HAP-1 (cell line): ENCODE measurements around the gene RCC1.
"Not testable (repeated sequence)": the region's sequence is repeated elsewhere in the genome, so short reads cannot be mapped to it uniquely, and the experiment has no call there.

Experiments used
- DNase-seq, 2 experiments: peaks; one replicate each; pipeline ENCODE4 v3.0.0-alpha.2; 2016 to 2020; ENCODE audit warnings: low spot score in 2 of 2
- H3K27me3 ChIP-seq: fragments of 250-450 bp; sonication (Bioruptor Pico); 2 replicates; pipeline ENCODE4 v1.5.1; 2020; ENCODE audit warnings: low read depth, mild to moderate bottlenecking, moderate library complexity
- H3K36me3 ChIP-seq: fragments of 250-450 bp; sonication (Bioruptor Pico); replicated peaks from 2 replicates; pipeline ENCODE4 v1.5.1; 2020; ENCODE audit warnings: mild to moderate bottlenecking
- H3K4me1 ChIP-seq: fragments of 250-450 bp; sonication (Bioruptor Pico); 2 replicates; pipeline ENCODE4 v1.5.1; 2020; ENCODE audit warnings: mild to moderate bottlenecking
- H3K4me3 ChIP-seq: fragments of 250-450 bp; sonication (Bioruptor Pico); 2 replicates; pipeline ENCODE4 v1.5.1; 2020; ENCODE audit warnings: mild to moderate bottlenecking, moderate library complexity
- H3K9me3 ChIP-seq: fragments of 250-450 bp; sonication (Bioruptor Pico); 2 replicates; pipeline ENCODE4 v1.5.1; 2020; ENCODE audit warnings: mild to moderate bottlenecking, moderate library complexity
- in situ Hi-C: fragments of 300-500 bp; cut with MboI; formaldehyde crosslinking; loops from 3 replicates; pipeline ENCODE4 v1.14.3; 2020; ENCODE audit warnings: low sequenced_read_pairs, inconsistent platforms, mixed read lengths

Gene RCC1

GRCh38 chr1:28518000-28518744 is 12.3 kb downstream of the RCC1 start:
- in situ Hi-C loops = loop anchor here (10.0 kb wide), 1 partner anchor 263 kb away; the partner anchor contains the start of gene SESN2
- peaks cover 21% of the 10 kb centered on the region for H3K4me1 ChIP-seq
- peak overlapping the region; percentile 58 for H3K4me3 ChIP-seq
- no peaks in the 10 kb centered on the region for H3K9me3 ChIP-seq
- DNase-seq = peak; percentile 82 to 95
- no peaks in the 10 kb centered on the region for H3K27me3 ChIP-seq
- peaks cover 32% of the 10 kb centered on the region for H3K36me3 ChIP-seq

- peak; percentile 18 to 43 for DNase-seq
- peaks cover 32% of the 10 kb centered on the region for H3K36me3 ChIP-seq
- in situ Hi-C loops = loop anchor here (10.0 kb wide), 1 partner anchor 264 kb away; the partner anchor contains the start of gene SESN2
- no peaks in the 10 kb centered on the region for H3K27me3 ChIP-seq
- H3K9me3 ChIP-seq = no peaks in the 10 kb centered on the region
- peak overlapping the region; percentile 58 for H3K4me3 ChIP-seq
- H3K4me1 ChIP-seq = peaks cover 21% of the 10 kb centered on the region
These were observed 13.0 kb downstream of the RCC1 start for GRCh38 chr1:28518745-28519341.

DNA sequence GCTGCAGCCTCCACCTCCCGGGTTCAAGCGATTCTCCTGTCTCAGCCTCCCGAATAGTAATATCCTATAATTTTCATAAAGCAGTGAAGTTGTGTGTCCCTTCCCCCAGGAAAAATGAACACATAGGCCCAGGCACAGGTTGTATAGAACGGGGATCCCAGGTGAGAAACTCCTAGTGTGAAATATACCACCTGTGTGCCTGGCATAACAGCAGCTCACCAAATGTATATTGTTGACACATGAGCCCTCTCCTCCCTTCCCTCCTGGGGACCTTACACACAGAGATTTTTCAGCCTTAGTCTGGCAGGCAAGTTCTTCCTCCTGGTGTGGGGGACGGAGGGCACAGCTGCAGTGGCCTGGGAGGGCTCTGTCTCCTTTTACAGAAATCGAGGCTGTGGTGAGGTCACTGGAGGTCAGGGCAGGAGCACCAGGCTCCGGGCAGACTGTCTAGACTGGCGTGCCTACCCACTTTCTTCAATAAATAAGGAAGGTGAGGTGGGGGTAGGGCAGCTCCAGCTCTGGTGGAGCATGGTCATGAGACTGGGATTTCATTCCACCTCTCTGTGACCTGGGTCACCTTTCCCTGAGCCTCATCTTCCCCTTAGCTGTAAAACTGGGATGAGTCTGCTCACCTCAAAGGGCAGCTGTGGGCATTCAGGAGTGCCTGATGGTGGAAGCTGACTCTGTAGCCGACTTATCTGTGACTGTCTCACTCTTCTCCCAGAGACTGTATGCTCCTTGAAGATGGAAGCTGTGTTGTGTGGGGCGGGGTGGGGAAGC is 14.3 kb downstream of the RCC1 start:
- H3K4me1 ChIP-seq = peaks cover 21% of the 10 kb centered on the region
- no peaks in the 10 kb centered on the region for H3K9me3 ChIP-seq
- in situ Hi-C loops = loop anchor here (10.0 kb wide), 1 partner anchor 265 kb away; the partner anchor contains the start of gene SESN2
- peaks cover 42% of the 10 kb centered on the region for H3K36me3 ChIP-seq
- DNase-seq = no peak
- no peaks in the 10 kb centered on the region for H3K27me3 ChIP-seq
- H3K4me3 ChIP-seq = peak overlapping the region; percentile 58; the same call in 1 of the 2 replicates

- in situ Hi-C loops, DNase-seq, H3K4me3 ChIP-seq, H3K9me3 ChIP-seq, H3K27me3 ChIP-seq: not testable (repeated sequence)
- Histone ChIP-seq H3K4me1 (peaks cover 21% of the 10 kb centered on the region), H3K36me3 (peaks cover 46% of the 10 kb centered on the region)
These were observed 15.0 kb downstream of the RCC1 start for GRCh38 chr1:28520796-28521195.

DNA sequence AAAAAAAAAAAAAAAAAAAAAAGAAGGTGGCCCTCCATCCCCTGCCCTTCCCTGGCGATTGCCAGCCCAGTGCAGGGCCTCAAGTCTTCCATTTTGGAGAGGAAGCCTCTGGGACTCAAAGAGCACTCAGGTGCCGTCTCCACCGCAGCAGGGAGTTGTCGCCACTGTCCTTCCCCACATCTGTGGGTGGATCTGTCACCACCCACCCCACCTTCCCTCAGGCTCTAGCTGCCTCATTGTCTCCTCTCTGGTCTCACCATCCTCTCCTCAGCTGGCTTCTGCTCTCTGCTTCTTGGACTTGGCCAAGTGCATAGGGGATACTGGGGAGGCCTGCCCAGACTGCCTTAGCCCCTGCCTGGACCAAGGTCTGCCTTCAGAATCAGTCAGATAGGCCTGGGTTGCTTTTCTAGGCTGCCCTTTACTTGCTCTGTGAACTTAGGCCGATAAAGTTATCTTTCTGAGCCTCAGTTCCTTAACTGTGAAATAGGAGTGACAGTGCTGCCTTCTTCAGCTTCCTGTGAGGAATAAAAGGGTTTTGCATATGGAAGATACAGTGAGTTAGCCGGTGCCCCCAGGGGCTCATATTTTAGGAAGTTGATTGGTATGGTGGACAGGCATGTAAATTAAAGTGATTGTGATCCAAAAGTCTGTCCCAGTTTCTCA is 15.8 kb downstream of the RCC1 start:
- H3K4me1 ChIP-seq = peaks cover 21% of the 10 kb centered on the region
- in situ Hi-C loops = no loop called here
- DNase-seq = no peak

DNA sequence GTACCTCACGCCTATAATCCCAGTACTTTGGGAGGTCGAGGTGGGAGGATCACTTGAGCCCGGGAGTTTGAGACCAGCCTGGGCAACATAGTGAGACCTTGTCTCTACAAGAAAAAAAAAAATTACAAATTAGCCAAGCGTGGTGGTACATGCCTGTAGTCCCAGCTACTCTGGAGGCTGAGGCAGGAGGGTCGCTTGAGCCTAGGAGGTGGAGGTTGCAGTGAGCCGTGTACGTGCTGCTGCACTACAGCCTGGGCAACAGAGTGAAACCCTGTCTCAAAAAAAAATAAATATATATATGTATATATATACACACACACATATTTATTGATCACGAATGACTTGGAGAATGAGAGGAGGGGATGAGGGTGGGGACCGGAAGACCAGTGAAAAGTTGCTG is 16.7 kb downstream of the RCC1 start:
- peaks cover 55% of the 10 kb centered on the region for H3K36me3 ChIP-seq
- in situ Hi-C loops, H3K27me3 ChIP-seq, H3K9me3 ChIP-seq, DNase-seq, H3K4me3 ChIP-seq: not testable (repeated sequence)
- peaks cover 20% of the 10 kb centered on the region for H3K4me1 ChIP-seq

More for the DNA sequence above, 15.8 kb downstream of the RCC1 start:
- H3K36me3 ChIP-seq = peaks cover 52% of the 10 kb centered on the region
- no peak overlapping the region for H3K4me3 ChIP-seq
- H3K27me3 ChIP-seq = no peaks in the 10 kb centered on the region
- no peaks in the 10 kb centered on the region for H3K9me3 ChIP-seq

DNA sequence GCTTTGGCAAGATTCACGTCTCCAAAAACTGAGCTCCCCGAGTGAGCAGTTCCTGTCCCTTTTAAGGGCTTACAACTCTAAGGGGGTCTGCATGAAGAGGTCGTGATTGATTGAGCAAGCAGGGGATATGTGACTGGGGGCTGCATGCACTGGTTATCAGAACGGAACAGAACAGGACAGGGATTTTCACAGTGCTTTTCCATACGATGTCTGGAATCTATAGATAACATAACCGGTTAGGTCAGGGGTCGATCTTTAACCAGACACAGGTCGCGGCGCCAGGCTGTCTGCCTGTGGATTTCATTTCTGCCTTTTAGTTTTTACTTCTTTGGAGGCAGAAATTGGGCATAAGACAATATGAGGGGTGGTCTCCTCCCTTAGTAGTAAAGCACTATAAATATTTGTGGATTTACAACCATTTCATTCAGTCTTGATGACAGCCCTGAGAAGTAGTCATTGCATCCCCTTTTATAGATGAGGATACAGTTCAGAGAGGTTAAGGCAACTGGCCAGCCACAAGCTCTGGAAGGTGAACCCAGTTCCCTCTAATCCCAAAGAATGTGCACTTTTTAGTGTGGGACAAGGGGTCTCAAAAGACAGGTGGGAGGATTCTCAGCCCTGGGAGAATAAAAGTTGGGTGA is 19.3 kb downstream of the RCC1 start:
- H3K27me3 ChIP-seq, H3K4me3 ChIP-seq, DNase-seq, H3K9me3 ChIP-seq, H3K4me1 ChIP-seq, in situ Hi-C loops: not testable (repeated sequence)
- H3K36me3 ChIP-seq = peaks cover 60% of the 10 kb centered on the region

GRCh38 chr1:28526886-28527285 is 21.0 kb downstream of the RCC1 start:
- DNase-seq = no peak
- Histone ChIP-seq H3K27me3 (no peaks in the 10 kb centered on the region), H3K4me3 (no peak overlapping the region), H3K9me3 (no peaks in the 10 kb centered on the region), H3K4me1 (no peaks in the 10 kb centered on the region), H3K36me3 (peaks cover 62% of the 10 kb centered on the region)
- in situ Hi-C loops = no loop called here

DNA sequence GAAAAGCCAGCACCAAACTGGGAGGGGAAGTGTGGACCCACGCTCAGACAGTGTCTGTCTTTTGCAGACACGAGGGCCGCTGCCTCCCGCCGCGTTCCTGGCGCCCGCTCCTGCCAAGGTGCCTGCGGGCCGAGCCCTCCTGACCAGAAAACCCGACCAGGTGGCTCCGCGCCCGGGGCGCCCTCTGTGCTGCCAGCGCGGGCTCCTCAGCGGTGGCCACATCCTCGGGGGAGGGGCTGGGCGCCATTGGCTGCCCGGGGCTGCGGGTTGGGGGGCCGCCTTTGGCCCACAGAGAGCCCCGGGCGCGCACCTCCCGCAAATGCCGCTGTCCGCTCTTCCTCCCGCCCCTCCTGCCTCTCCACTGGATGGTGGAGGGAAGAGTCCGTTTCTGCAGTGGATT is 24.6 kb downstream of the RCC1 start:
- in situ Hi-C loops = no loop called here
- Histone ChIP-seq H3K4me1 (no peaks in the 10 kb centered on the region), H3K9me3 (no peaks in the 10 kb centered on the region), H3K27me3 (no peaks in the 10 kb centered on the region), H3K4me3 (no peak overlapping the region), H3K36me3 (peaks cover 66% of the 10 kb centered on the region)
- DNase-seq = no peak

- no peak for DNase-seq
- in situ Hi-C loops = no loop called here
- Histone ChIP-seq H3K4me3 (no peak overlapping the region), H3K27me3 (no peaks in the 10 kb centered on the region), H3K4me1 (no peaks in the 10 kb centered on the region), H3K9me3 (no peaks in the 10 kb centered on the region), H3K36me3 (peaks cover 80% of the 10 kb centered on the region)
These were observed 28.8 kb downstream of the RCC1 start for GRCh38 chr1:28534671-28535070.

DNA sequence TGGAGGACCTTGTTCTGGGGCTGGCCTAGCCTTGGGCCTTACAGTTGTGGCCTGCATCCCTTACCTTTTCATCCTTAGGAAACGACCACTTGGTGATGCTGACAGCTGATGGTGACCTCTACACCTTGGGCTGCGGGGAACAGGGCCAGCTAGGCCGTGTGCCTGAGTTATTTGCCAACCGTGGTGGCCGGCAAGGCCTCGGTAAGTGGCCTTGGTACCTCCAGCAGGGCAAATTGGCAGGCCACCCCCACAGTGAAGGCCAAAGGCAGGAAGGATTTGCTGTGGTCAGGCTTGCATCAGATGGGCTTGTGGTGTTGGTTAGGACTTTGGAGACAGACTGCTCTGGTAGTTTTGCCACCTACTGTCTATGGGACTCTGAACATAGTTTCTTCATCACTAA is 29.3 kb downstream of the RCC1 start:
- Histone ChIP-seq H3K4me1 (peaks cover 3% of the 10 kb centered on the region), H3K4me3 (no peak overlapping the region), H3K36me3 (peaks cover 78% of the 10 kb centered on the region), H3K9me3 (no peaks in the 10 kb centered on the region; the same call in 1 of the 2 replicates), H3K27me3 (no peaks in the 10 kb centered on the region)
- in situ Hi-C loops = no loop called here
- DNase-seq = no peak

DNA sequence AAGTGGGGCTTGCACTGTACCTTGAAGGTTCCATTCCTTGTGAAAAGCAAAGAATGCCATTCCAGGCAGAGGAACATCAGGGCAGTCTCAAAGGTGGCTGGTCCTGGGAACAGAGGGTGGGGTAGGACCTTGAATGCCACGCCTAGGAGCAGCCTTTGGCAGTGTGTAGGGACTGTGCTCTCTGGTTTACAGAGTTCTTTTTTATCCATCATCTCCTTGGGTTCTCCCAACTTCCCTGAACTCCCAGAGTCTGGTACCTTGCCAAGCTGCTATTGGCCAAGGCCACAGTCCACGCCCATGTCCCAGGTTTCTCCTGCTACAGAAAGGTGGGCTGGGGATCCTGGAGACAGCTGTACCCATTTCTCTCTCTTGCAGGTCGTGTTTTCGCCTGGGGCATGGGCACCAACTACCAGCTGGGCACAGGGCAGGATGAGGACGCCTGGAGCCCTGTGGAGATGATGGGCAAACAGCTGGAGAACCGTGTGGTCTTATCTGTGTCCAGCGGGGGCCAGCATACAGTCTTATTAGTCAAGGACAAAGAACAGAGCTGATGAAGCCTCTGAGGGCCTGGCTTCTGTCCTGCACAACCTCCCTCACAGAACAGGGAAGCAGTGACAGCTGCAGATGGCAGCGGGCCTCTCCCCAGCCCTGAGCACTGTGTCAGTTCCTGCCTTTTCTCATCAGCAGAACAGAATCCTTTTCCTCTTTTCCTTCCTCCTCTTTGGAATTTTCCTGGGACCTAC is 31.8 kb downstream of the RCC1 start:
- in situ Hi-C loops = no loop called here
- Histone ChIP-seq H3K4me1 (peaks cover 10% of the 10 kb centered on the region), H3K4me3 (no peak overlapping the region), H3K9me3 (no peaks in the 10 kb centered on the region; the same call in 1 of the 2 replicates), H3K27me3 (no peaks in the 10 kb centered on the region), H3K36me3 (peaks cover 57% of the 10 kb centered on the region)
- DNase-seq = no peak
